Measurements from ENCODE around the gene E2F1.
A peak's percentile ranks its signal among the peaks of the same experiment; 100 is the strongest.

The E2F1 gene

GRCh38 chr20:33687370-33687915, 1.3 kb upstream of the E2F1 start:
- no peak for DNase-seq (ENCODE audit: low read depth)

- DNase-seq (ENCODE audit: low read depth) = no peak
Observed at GRCh38 chr20:33686984-33687366, 790 bp upstream of the E2F1 start.

GRCh38 chr20:33685328-33686099, 671 bp downstream of the E2F1 start:
- DNase-seq (ENCODE audit: low read depth) = peak; percentile 75

- DNase-seq (ENCODE audit: low read depth) = no peak
Observed at GRCh38 chr20:33684533-33685327, 1.5 kb downstream of the E2F1 start.

GRCh38 chr20:33681728-33682353, 4.3 kb downstream of the E2F1 start:
- DNase-seq (ENCODE audit: low read depth) = no peak

- no peak for DNase-seq (ENCODE audit: low read depth)
Observed at GRCh38 chr20:33681288-33681687, 4.9 kb downstream of the E2F1 start.

- no peak for DNase-seq (ENCODE audit: low read depth)
Observed at GRCh38 chr20:33680686-33681085, 5.5 kb downstream of the E2F1 start.

- no peak for DNase-seq (ENCODE audit: low read depth)
Observed at GRCh38 chr20:33679758-33680485, 6.3 kb downstream of the E2F1 start.

GRCh38 chr20:33677991-33678702, 8.0 kb downstream of the E2F1 start:
- no peak for DNase-seq (ENCODE audit: low read depth)

- DNase-seq (ENCODE audit: low read depth) = no peak
Observed at GRCh38 chr20:33676652-33677645, 9.2 kb downstream of the E2F1 start.

- DNase-seq (ENCODE audit: low read depth) = no peak
Observed at GRCh38 chr20:33676121-33676520, 10.1 kb downstream of the E2F1 start.

GRCh38 chr20:33675136-33675959, 10.8 kb downstream of the E2F1 start:
- no peak for DNase-seq (ENCODE audit: low read depth)

- DNase-seq (ENCODE audit: low read depth) = peak; percentile 73
Observed at GRCh38 chr20:33674294-33675135, 11.7 kb downstream of the E2F1 start, which contains the start of gene NECAB3. Gene NECAB3 (minus strand): TSS chr20:33674428. CDS start chr20:33674352, 76 bp downstream.

- no peak for DNase-seq (ENCODE audit: low read depth)
Observed at GRCh38 chr20:33673410-33674293, 12.5 kb downstream of the E2F1 start.

GRCh38 chr20:33673114-33673409, 13.1 kb downstream of the E2F1 start:
- DNase-seq (ENCODE audit: low read depth) = no peak

- DNase-seq (ENCODE audit: low read depth) = no peak
Observed at GRCh38 chr20:33672426-33673113, 13.6 kb downstream of the E2F1 start.

All from activated T-cell treated with anti-CD3 and anti-CD28 coated beads for 48 hours (primary cell).